ENCODE measurements around the gene LINGO1. TPM values are rescaled to one million over a fixed set of nuclear protein-coding genes. Genes with fewer than 3 reads are reported as not detected.

The LINGO1 gene
- total RNA-seq, 1 donor from 2014 or later: 18.7 TPM

GRCh38 chr15:77617476-77618230 lies 15.1 kb downstream of the LINGO1 start:
- no peak overlapping the region for H3K4me3 Mint-ChIP-seq

GRCh38 chr15:77616072-77616471 lies 16.6 kb downstream of the LINGO1 start:
- H3K4me1 Mint-ChIP-seq: no peaks in the 10 kb centered on the region
- no peak overlapping the region for H3K4me3 Mint-ChIP-seq
- H3K9me3 Mint-ChIP-seq: no peaks in the 10 kb centered on the region
- H3K27ac Mint-ChIP-seq: no peak overlapping the region
- DNase-seq (ENCODE audit: low spot score in 2 of 2, unreplicated experiment in 2 of 2): no peak
- no peaks in the 10 kb centered on the region for H3K27me3 Mint-ChIP-seq (ENCODE audit: low read depth)
- peaks cover 5% of the 10 kb centered on the region for H3K36me3 Mint-ChIP-seq
- no peak for TF ChIP-seq CTCF (IDR thresholded peaks at IDR 0.05; ENCODE audit: unreplicated experiment)

More at GRCh38 chr15:77617476-77618230, 15.1 kb downstream of the LINGO1 start:
- peak; percentile 22 for TF ChIP-seq CTCF (IDR thresholded peaks at IDR 0.05; ENCODE audit: unreplicated experiment)
- peaks cover 11% of the 10 kb centered on the region for H3K4me1 Mint-ChIP-seq
- H3K27me3 Mint-ChIP-seq (ENCODE audit: low read depth): no peaks in the 10 kb centered on the region
- H3K9me3 Mint-ChIP-seq: no peaks in the 10 kb centered on the region
- no peak overlapping the region for H3K27ac Mint-ChIP-seq
- DNase-seq (ENCODE audit: low spot score in 2 of 2, unreplicated experiment in 2 of 2): no peak
- peaks cover 5% of the 10 kb centered on the region for H3K36me3 Mint-ChIP-seq

GRCh38 chr15:77615472-77615871 lies 17.2 kb downstream of the LINGO1 start:
- no peak overlapping the region for H3K27ac Mint-ChIP-seq

GRCh38 chr15:77614251-77614806 lies 18.4 kb downstream of the LINGO1 start:
- no peak overlapping the region for H3K4me3 Mint-ChIP-seq
- H3K27ac Mint-ChIP-seq: no peak overlapping the region
- H3K27me3 Mint-ChIP-seq (ENCODE audit: low read depth): no peaks in the 10 kb centered on the region
- no peak for DNase-seq (ENCODE audit: low spot score in 2 of 2, unreplicated experiment in 2 of 2)
- H3K9me3 Mint-ChIP-seq: no peaks in the 10 kb centered on the region
- peaks cover 5% of the 10 kb centered on the region for H3K36me3 Mint-ChIP-seq
- no peak for TF ChIP-seq CTCF (IDR thresholded peaks at IDR 0.05; ENCODE audit: unreplicated experiment)
- peaks cover 2% of the 10 kb centered on the region for H3K4me1 Mint-ChIP-seq

More at GRCh38 chr15:77615472-77615871, 17.2 kb downstream of the LINGO1 start:
- H3K9me3 Mint-ChIP-seq: no peaks in the 10 kb centered on the region
- H3K27me3 Mint-ChIP-seq (ENCODE audit: low read depth): no peaks in the 10 kb centered on the region
- no peak overlapping the region for H3K4me3 Mint-ChIP-seq
- DNase-seq (ENCODE audit: low spot score in 2 of 2, unreplicated experiment in 2 of 2): no peak
- H3K4me1 Mint-ChIP-seq: no peaks in the 10 kb centered on the region
- no peak for TF ChIP-seq CTCF (IDR thresholded peaks at IDR 0.05; ENCODE audit: unreplicated experiment)
- peaks cover 5% of the 10 kb centered on the region for H3K36me3 Mint-ChIP-seq

GRCh38 chr15:77613814-77614213 lies 18.9 kb downstream of the LINGO1 start:
- H3K36me3 Mint-ChIP-seq: peaks cover 5% of the 10 kb centered on the region
- no peaks in the 10 kb centered on the region for H3K9me3 Mint-ChIP-seq
- H3K27me3 Mint-ChIP-seq (ENCODE audit: low read depth): no peaks in the 10 kb centered on the region
- no peak for TF ChIP-seq CTCF (IDR thresholded peaks at IDR 0.05; ENCODE audit: unreplicated experiment)
- no peak overlapping the region for H3K4me3 Mint-ChIP-seq
- peaks cover 2% of the 10 kb centered on the region for H3K4me1 Mint-ChIP-seq
- no peak for DNase-seq (ENCODE audit: low spot score in 2 of 2, unreplicated experiment in 2 of 2)
- H3K27ac Mint-ChIP-seq: no peak overlapping the region

Measured in mesothelial cell of epicardium (in vitro differentiated cells).